GM19099 (cell line): ENCODE measurements around the gene DIP2C.

Source experiments
- POLR2A ChIP-seq: IDR thresholded peaks from 3 replicates; pipeline ENCODE4 v1.6.1; 2011; ENCODE audit warnings: low read depth; ENCODE audit not compliant: insufficient read length; ENCODE audit errors: extremely low read depth

Gene DIP2C

DNA sequence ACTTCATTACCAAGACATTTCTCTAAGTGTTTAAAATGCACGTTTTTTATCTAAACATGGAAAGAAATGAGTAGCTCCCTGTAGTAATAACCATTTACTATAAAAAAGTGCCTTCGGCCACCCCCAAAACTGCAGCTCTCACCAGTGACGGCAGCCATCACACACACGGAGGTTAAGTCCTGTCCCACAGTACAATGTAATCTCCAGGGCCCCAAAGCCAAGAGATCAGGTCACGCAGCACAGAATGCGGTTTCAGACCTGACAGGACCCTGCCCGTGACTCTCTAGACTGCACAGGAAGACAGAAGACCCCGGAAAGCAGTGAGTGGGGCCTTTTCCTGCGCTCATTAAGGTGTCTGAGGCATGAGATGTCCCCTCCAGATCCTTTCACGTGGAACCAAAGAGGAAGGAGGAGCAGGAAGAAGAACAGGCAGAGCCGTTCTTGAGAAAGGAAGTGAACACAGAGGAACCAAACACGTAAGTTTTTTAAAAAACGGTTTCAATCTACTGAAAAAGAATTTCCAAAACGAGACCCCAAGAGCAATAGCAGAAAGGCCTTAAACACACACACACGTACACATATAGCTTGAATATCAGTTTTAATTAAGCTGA lies 428.5 kb downstream of the DIP2C start:
- TF ChIP-seq POLR2A: no peak

DNA sequence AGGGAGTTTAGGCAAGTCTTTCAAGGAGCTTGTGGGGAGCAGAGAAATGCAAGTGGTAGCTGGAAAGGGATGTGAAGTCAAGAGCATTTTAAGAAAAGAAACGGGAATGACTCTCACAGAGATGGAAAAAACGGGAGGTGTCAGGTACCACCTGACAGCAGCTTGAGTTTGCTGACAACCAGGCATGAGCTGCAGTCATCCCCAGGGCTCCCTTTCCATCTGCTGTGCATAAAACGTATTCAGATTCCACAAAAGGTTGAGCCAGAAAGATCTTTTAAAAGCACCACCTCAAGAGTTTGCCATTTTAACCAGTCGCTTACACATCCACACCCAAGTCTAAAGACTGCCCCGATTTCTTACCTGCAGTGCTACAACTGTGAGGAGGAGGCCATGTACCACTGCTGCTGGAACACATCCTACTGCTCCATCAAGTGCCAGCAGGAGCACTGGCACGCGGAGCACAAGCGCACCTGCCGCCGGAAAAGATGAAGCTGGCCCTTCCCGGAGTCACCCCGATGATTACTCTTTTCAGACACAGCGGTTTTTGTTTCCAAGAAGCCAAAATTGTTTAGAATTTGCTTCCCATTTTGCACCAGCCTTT lies 437.4 kb downstream of the DIP2C start:
- TF ChIP-seq POLR2A: no peak

DNA sequence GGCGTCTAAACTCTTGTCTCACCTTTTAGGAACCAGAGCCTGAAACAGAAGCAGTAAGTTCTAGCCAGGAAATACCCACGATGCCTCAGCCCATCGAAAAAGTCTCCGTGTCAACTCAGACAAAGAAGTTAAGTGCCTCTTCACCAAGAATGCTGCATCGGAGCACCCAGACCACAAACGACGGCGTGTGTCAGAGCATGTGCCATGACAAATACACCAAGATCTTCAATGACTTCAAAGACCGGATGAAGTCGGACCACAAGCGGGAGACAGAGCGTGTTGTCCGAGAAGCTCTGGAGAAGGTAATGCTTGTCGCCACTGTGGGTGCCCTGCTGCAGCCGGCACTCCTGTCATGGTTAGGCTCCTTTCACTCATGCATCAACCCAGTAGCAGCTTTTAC lies 441.2 kb downstream of the DIP2C start:
- TF ChIP-seq POLR2A: no peak

DNA sequence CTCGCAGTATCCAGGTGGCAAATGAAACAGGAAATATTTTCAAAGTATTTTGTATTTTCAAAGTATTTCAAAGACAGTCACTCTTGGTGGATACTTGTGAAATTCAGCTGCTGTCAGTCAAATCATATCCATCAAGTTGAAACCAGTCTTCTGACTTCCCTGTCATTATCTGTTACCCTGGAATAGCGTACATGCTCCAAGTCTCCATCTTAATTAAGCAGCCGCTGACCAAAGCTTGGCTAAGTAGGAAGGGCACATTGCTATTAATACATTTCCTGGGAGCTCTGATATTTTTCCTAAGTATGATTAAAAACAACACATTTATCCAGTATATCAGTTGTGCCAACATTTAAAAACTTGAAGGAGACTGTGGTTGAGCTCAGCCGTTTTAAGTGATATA lies 442.0 kb downstream of the DIP2C start:
- TF ChIP-seq POLR2A: no peak

DNA sequence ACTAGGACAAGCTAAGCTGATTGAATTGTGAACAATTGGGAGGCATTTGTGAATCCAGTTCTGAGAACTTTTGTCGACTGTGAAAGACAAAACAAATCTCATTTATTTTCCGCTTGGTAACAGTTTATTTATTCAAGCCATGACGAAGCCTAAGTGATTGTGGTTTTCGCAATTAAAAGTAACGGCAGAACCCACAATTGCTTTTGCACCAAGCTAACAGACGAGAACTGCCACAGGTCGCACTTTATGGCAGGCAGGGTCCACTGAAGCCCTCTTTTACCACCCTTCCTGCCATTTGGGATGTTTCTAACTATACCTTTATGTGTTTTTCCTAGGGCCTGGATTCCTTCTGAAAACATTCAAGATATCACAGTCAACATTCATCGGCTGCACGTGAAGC lies 443.0 kb downstream of the DIP2C start:
- TF ChIP-seq POLR2A: no peak

DNA sequence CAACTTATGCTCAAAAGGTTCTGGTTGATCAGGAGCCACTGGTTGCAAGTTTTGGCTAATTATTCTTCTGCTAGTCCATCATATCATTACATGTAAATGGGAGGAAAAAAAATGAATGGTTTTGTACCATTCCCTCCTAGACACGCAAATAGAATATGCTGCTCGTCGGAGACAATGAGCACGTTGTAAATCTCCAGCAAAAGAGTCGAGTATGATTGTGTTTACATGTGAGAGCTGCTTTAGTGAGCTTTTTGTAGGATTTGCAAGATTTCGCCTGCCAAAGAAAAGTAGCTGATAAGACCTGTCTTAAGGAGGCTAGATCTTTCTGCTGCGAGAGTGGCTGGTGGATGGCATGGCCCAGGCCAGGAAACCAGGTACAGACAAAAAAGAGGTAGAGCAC lies 445.2 kb downstream of the DIP2C start:
- TF ChIP-seq POLR2A: no peak

DNA sequence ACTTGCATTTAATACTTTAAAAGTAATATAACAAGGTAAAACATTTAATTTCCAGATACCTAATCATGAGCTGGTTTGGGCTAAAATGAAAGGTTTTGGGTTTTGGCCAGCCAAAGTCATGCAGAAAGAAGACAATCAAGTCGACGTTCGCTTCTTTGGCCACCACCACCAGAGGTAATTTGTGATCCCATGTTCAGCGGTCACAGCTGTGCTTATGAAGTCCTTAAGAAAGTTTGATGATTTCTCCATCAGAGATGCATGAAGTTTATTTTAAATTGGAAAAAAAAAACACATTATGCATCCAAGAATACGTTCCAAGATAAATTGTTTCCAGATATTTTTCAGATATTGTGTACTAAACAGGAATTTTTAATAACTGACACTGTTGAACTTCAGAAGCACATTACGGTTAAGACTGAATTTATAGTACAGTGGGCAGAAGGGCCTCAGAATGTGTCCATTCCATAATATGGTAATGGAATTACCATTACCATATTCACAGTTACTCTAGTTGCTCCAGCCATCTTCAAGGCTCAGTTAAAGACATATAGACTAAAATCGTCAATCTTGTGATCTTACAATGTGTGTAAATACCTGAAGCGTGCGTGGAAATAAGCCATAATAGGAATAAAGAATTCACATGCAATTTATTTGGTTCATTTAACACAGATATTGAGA lies 447.4 kb downstream of the DIP2C start:
- TF ChIP-seq POLR2A: no peak

DNA sequence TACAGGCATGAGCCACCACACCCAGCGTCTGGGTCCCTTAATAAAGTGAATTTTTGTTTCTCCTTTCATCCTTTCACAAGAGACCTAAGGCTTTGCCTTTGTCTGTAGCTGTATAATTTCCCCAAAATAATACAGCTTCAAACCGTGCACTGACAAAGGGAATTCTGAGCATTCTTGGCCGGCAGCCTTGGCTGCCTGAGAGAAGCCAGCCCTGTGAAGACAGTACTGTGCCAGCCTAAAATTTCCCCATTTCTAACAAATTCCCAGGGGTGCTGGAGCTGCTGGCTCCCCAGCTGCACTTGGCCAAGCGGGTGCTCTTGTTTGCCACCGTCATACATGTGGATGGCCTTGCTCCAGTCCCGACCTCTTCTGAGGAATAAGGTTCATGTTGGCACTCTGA lies 448.0 kb downstream of the DIP2C start:
- TF ChIP-seq POLR2A: no peak

DNA sequence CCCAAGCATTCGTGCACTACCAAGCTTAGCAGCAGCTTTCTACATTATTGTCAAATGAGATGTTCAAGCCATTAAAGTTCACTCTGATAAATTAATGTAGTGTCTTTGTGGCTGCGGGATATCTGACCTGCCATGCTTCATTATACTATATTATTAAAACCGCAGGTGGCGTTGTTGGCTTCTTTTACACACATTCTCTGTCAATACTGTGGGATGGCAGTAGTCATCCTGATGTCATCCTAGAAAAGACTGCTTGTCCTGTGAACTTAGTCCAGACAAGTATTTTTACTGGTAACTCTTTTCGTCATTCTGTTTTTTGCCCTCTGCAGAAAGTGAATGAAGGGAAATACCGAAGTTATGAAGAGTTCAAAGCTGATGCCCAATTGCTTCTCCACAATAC lies 450.4 kb downstream of the DIP2C start:
- TF ChIP-seq POLR2A: no peak

DNA sequence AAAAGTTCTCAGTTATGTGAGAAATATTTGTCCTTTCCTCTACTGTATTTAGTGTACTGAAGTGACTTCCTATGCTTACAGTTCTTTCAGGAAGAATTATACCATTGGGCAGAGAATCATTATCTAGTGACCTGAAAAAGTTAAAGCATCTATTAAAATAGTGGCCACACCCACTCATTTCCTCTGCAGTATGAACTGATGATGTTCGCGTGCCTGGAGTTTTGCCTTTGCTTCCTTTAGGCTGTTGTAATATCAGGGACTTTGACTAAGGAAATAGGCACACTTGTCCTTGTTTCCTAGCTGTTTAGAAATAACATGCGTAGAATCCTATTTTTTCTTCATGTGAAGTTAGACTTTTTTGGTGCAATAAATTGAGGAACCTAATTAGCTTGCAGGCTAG lies 453.6 kb downstream of the DIP2C start:
- TF ChIP-seq POLR2A: no peak

DNA sequence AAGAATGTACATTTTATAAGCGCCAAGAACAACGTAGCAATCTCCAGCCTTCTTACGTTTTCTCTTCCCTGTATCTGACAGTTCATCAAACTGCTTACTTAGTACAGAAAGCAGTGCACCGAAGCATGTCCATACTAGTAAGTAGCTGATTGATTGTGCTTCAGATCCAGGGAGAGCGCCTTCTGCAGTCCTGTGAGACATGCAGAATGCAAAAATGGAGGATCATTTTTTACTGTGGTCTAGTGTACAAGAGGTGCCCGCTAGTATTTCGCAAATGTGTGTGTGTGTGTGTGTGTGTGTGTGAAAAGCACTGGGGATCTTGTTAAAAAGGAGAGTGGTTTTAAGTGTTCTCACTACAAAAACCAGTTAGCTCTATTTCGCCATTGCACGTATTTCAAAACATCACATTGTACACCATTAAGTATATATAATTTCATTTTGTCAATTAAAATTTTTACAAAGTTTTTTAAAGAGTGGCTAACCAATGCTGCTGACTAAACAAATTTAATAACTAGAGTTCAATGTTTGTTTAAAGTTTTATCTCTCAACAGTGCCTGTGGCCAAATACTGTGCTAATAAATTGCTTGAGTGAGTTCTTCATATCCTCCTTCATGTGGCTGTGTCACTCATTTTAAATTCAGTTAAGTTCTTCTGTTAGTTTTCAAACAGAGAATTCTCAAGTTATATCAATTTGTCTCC lies 454.6 kb downstream of the DIP2C start:
- no peak for TF ChIP-seq POLR2A

DNA sequence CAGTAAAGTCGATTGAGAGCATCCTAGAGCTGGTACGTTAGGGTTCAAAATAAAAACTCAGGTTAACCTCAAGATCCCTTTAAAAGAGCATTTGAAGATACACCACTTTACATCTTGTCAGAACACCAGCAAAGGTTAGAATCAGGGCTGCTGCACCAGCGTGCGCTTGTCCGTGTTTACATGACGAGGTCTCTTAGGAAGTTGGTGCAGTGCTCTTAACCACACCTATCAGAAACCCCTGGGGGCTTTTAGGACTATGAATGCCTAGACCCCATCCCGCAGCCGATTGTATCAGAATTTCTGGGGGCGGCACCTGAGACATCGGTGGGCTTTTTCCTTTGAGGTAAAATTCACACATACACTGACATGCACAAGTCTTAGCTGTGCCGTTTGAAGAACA lies 456.6 kb downstream of the DIP2C start:
- TF ChIP-seq POLR2A: no peak

DNA sequence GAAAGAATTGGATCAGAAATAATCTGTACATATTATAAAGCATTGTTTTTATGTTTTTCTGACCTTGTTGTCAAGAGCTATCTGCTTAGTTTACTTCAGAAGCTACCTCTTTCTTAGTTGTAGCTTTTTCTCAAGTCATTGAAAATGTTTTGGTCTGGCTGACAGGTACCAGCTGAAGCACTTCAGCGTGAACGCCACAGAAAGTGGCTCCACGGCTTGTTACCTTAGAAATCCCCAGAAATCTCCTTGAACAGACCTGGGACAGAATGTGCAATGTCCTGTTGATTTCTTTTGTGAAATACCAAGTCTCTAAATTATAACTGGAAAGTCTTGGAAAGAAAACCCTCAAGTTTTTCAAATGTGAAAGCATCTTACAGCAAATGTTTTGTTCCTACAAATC lies 457.4 kb downstream of the DIP2C start:
- no peak for TF ChIP-seq POLR2A

DNA sequence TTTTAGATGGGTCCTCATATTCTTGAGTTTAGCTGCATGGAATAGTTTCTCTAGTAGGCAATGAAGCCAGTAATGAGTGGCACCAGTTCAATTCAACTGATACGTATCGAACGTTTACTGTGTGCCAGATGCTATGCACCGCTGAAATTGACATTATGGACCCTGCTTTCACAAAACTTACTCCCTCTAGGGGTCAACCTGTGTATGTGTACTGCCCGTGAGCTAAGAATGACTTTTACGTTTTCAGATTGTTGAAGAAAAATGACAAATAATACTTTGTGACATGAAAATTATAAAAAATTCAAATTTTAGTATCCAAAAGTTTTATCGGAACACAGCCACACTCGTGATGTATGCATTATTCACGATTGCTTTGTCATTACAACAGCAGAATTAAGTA lies 458.7 kb downstream of the DIP2C start:
- no peak for TF ChIP-seq POLR2A

DNA sequence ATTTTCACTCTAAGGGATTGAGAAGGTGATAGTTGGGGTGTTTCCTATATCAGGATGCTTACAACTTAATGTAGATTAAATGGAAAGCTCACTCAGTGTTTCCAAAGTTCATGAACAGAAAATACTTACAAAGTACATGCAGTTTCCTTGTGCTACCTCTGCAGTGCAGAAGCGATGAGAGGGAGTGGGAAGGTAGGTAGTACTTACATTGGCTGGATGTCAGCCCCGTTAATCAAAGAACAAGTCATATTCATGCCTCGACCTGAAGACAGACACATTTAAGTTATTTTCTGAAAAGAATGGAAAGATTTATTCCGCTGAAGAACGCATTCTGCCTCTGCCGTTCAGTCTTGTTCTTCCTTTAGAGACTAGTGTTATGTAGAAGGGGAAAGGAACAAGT lies 461.1 kb downstream of the DIP2C start:
- TF ChIP-seq POLR2A: no peak

DNA sequence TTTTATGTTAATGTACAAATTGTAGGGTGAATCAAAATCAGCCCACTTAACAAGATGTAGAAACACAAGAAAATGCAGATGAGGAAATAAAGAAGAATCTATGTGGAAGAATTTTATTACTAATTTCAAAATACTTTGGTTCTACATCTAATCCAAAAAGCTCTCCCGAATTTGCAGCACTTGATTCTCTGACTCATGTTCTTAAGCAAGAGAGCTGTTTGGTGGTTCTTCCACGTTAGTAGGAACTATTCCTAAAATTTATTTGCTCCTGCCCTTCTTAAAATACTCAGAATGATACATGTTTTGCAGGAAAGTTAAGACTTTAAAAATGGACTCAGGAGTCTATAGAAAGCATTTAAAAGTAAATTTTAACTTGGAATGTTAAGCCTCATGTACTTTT lies 462.5 kb downstream of the DIP2C start:
- no peak for TF ChIP-seq POLR2A

DNA sequence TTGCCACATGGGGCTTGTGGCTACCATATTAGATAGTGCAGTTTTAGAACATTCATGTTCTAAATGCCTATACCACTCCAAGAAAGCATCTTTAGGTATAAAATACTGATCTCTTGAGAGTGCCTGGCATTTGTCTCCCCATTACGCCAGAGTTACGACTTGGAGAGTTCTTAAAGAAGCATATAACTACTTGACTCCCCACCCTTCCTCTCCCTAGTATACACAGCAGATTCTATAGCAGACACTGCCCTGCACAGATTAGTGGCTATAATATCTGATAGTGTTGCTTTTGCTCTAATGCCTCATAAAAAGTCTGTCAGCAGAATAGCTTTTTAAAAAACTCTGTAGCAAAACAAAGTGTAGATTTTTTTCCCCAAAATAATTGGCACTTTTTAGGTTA lies 463.4 kb downstream of the DIP2C start:
- TF ChIP-seq POLR2A: no peak

DNA sequence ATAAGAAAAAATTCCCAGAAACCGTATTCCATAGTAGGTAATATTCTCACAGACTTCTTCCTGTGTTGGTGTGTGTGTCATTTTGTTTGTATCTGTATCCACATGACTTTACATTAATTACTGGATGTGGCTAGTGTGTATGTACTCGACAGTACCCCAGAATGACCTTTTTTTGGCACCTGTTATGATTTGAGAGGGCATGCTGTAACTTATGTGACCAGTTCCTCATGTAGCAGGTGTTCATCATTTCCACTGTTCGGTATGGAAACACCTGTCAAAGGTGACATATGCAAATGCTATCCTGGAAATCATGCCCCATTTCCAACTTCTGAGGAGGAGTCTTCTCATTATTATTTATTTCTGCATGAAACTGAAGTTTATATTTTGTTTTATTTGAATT lies 464.9 kb downstream of the DIP2C start:
- TF ChIP-seq POLR2A: no peak
